ENCODE results near the gene ZNF280D.

Gene ZNF280D

DNA sequence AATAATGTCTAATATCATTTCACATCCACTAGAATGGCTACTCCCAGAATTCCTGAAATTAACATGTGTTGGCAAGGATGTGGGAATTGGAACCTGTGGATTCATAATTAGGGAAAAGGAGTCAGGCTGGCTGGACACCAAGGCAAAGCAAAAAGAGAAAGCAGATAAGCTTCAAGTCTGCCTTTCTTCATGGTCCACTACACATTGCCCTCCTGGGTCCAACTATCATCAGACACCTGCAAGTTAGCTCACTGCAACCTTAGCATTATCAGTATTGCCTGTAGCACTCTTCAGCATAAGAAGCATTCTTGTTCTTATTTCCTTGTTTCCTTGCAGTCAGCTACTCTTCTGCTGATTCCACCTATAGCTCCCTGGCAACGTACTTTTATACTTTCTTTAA, 124.3 kb downstream of the ZNF280D start:
- H3K36me3 Mint-ChIP-seq (ENCODE audit: low read depth): no peaks in the 10 kb centered on the region
- H3K27ac Mint-ChIP-seq: no peak overlapping the region
- peaks cover 17% of the 10 kb centered on the region for H3K27me3 Mint-ChIP-seq (ENCODE audit: low read depth)
- H3K4me3 Mint-ChIP-seq: no peak overlapping the region
- peaks cover 3% of the 10 kb centered on the region for H3K4me1 Mint-ChIP-seq (ENCODE audit: low read depth)
- peaks cover 3% of the 10 kb centered on the region for H3K9me3 Mint-ChIP-seq

DNA sequence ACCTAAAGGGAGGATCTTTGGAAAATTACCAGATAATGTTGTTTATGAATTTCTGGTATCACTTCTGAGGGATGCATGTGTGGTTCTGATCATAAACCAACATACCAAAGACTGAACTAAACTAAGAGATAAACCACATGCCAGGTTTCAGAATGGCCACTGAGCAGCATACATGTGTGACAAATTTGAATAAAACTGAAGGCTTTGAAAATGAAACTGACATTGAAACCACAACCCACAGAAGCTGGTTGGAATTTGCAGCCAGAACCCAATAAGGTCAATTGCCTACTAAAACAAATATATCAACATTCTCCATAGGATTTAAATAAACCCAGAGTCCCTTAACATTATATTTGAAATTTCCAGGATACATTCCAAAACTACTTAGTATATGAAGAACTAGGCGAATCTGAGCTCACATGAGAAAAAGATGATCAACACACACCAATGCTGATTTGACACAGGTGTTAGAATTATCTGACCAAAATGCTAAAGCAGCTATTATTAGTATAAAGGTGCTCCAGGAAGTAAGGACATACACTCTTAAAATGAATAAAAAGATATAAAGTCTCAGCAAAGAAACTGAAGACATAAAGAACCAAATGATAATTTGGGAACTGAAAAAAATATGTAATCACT, 125.0 kb downstream of the ZNF280D start:
- Mint-ChIP-seq H3K4me1 (ENCODE audit: low read depth) (peaks cover 3% of the 10 kb centered on the region), H3K27me3 (ENCODE audit: low read depth) (peaks cover 15% of the 10 kb centered on the region), H3K36me3 (ENCODE audit: low read depth) (no peaks in the 10 kb centered on the region), H3K4me3 (no peak overlapping the region), H3K27ac (no peak overlapping the region), H3K9me3 (peaks cover 3% of the 10 kb centered on the region)

DNA sequence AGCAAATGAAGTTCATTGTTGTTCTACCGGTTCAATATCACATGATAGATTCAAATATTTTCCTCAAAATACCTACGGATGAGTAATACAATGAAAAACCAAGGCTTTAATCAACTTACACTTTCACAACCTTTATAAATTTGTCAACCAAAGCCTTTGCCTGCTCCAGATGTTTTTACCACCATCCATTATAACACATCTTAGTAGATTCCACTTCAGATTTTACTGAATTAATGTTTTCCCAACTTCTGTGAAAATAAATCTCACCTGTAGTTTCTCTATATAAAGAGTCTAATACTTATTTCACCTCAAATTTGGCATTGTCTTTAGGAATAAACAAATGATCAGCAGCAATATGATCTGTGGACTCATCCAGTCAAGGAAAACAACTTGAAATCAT, 131.1 kb downstream of the ZNF280D start:
- Mint-ChIP-seq H3K4me1 (ENCODE audit: low read depth) (no peaks in the 10 kb centered on the region), H3K4me3 (no peak overlapping the region), H3K27ac (no peak overlapping the region), H3K27me3 (ENCODE audit: low read depth) (no peaks in the 10 kb centered on the region), H3K36me3 (ENCODE audit: low read depth) (no peaks in the 10 kb centered on the region), H3K9me3 (peaks cover 13% of the 10 kb centered on the region)

DNA sequence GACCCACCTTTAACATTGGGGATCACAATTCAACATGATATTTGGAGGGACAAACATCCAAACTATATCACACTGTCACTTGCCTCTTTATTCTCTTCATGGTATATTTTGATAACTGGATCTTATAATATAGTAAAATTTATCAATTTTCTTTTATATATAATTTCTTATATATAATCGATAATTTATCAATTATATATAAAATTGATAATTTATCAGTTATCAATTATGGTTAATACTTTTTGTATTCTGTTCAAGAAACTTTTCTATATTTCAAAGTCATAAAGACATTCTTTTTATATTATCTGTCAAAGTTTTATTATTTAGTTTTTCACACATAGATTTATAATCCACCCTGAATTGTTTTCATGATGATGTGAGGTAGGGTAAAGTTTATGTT, 132.9 kb downstream of the ZNF280D start:
- H3K36me3 Mint-ChIP-seq (ENCODE audit: low read depth): no peaks in the 10 kb centered on the region
- no peaks in the 10 kb centered on the region for H3K4me1 Mint-ChIP-seq (ENCODE audit: low read depth)
- no peak overlapping the region for H3K4me3 Mint-ChIP-seq

DNA sequence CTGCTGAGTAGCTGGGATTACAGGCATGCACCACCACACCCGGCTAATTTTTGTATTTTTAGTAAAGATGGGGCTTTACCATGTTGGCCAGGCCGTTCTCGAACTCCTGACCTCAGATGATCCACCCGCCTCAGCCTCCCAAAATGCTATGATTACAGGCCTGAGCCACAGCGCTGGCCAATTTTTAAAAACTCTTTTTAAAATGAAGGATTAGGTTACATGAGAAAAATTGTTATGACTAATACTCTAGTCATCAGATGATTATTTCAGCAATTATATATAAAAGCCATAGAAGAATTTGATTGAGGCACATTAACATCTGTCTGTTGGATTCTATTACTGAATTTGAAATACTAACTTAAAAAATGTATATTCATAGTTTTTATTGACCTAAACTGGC, 134.3 kb downstream of the ZNF280D start:
- H3K27me3 Mint-ChIP-seq (ENCODE audit: low read depth): peaks cover 15% of the 10 kb centered on the region
- H3K36me3 Mint-ChIP-seq (ENCODE audit: low read depth): no peaks in the 10 kb centered on the region
- H3K4me3 Mint-ChIP-seq: no peak overlapping the region
- no peaks in the 10 kb centered on the region for H3K4me1 Mint-ChIP-seq (ENCODE audit: low read depth)
- H3K27ac Mint-ChIP-seq: no peak overlapping the region
- H3K9me3 Mint-ChIP-seq: peaks cover 10% of the 10 kb centered on the region

More for the DNA sequence above, 132.9 kb downstream of the ZNF280D start:
- Mint-ChIP-seq H3K27ac (no peak overlapping the region), H3K9me3 (peaks cover 13% of the 10 kb centered on the region), H3K27me3 (ENCODE audit: low read depth) (peaks cover 6% of the 10 kb centered on the region)

DNA sequence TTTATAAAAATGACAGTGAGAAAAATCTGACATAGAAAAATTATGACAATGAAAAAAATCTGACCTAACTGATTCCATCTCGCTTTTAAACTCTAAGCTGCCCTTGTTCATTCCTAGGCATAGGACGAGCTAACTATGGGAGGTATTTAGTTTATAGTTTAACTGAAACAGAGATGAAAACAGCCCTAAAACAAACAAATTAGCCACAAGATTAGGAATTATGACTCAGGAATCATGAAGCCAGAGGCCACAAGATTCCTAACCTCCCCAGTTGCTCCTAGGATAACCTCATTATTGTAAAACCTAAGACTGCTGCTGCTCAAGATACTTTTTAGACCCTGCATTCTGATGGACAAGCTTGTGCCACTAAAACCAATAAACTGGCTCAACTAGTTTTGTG, 145.6 kb downstream of the ZNF280D start:
- H3K9me3 Mint-ChIP-seq: peaks cover 30% of the 10 kb centered on the region
- no peak overlapping the region for H3K4me3 Mint-ChIP-seq
- no peaks in the 10 kb centered on the region for H3K27me3 Mint-ChIP-seq (ENCODE audit: low read depth)
- H3K4me1 Mint-ChIP-seq (ENCODE audit: low read depth): no peaks in the 10 kb centered on the region
- H3K36me3 Mint-ChIP-seq (ENCODE audit: low read depth): peaks cover 2% of the 10 kb centered on the region
- H3K27ac Mint-ChIP-seq: no peak overlapping the region

DNA sequence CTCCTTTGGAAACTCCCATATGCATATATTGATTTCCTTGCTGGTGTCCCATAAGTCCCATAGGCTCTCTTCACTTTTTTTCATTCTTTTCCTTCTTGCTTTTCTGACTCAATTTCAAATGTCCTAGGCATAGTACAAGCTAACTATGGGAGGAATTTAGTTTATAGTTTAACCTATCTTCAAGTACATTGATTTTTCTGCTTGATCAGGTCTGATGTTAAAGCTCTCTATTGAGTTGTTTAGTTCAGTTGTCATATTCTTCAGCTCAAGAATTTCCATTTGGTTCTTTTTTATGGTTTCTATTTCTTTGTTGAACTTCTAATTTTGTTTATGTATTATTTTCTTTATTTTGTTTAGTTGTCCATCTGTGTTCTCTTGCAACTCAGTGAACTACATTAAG, 147.1 kb downstream of the ZNF280D start:
- peaks cover 30% of the 10 kb centered on the region for H3K9me3 Mint-ChIP-seq
- no peaks in the 10 kb centered on the region for H3K27me3 Mint-ChIP-seq (ENCODE audit: low read depth)
- H3K4me3 Mint-ChIP-seq: no peak overlapping the region
- H3K4me1 Mint-ChIP-seq (ENCODE audit: low read depth): no peaks in the 10 kb centered on the region
- no peak overlapping the region for H3K27ac Mint-ChIP-seq
- peaks cover 2% of the 10 kb centered on the region for H3K36me3 Mint-ChIP-seq (ENCODE audit: low read depth)

DNA sequence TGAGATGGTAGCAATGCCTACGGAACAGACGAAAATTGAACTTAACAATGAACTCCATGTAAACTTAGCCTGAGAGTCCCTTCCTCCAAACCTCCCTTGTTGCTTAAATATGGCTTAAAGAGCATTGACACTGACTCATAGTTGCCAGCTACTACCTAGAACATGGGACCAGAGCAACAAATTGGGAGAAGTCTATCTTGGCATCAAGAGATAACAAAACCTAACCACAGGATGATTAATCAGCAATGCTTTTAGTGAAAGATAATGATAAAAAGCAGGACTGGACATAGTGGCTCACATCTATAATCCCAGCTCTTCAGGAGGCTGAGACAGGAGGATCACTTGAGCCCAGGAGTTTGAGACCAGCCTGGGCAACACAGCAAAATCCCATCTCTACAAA, 150.5 kb downstream of the ZNF280D start:
- peaks cover 23% of the 10 kb centered on the region for H3K9me3 Mint-ChIP-seq
- no peaks in the 10 kb centered on the region for H3K27me3 Mint-ChIP-seq (ENCODE audit: low read depth)
- H3K36me3 Mint-ChIP-seq (ENCODE audit: low read depth): peaks cover 2% of the 10 kb centered on the region
- H3K4me3 Mint-ChIP-seq: no peak overlapping the region
- no peak overlapping the region for H3K27ac Mint-ChIP-seq
- no peaks in the 10 kb centered on the region for H3K4me1 Mint-ChIP-seq (ENCODE audit: low read depth)
